Measurements from ENCODE around the gene GHRH.

Gene GHRH

GRCh38 chr20:37223053-37223452 lies 38.6 kb downstream of the GHRH start:
- Histone ChIP-seq H3K4me3 (ENCODE audit: low read depth in 1 of 2, low read length in 2 of 2) (no peak overlapping the region), H4K20me1 (ENCODE audit: insufficient read depth, low read length) (peaks cover 13% of the 10 kb centered on the region; the same call in 1 of the 2 replicates), H3K27ac (ENCODE audit: low read length) (no peak overlapping the region), H3K9me3 (ENCODE audit: insufficient read depth, low read length, severe bottlenecking) (no peaks in the 10 kb centered on the region), H3K9ac (ENCODE audit: low read depth, low read length) (no peak overlapping the region), H3K4me1 (ENCODE audit: insufficient read depth, low read length) (no peaks in the 10 kb centered on the region), H3K4me2 (ENCODE audit: insufficient read depth, low read length) (no peak overlapping the region), H3K27me3 (ENCODE audit: insufficient read depth, low read length, poor library complexity) (no peaks in the 10 kb centered on the region), H2AFZ (ENCODE audit: low read depth, low read length) (no peak overlapping the region), H3K79me2 (ENCODE audit: insufficient read depth, low read length) (peaks cover 7% of the 10 kb centered on the region), H3K36me3 (ENCODE audit: insufficient read depth, low read length) (peaks cover 93% of the 10 kb centered on the region)
- ATAC-seq (ENCODE audit: insufficient read depth, low read depth) (no peak), DNase-seq (no peak)
- TF ChIP-seq CTCF (IDR thresholded peaks at IDR 0.05; ENCODE audit: borderline replicate concordance, extremely low read depth, low read length, poor library complexity, severe bottlenecking) = no peak
- TF ChIP-seq EZH2 (IDR thresholded peaks at IDR 0.05; ENCODE audit: borderline replicate concordance, low read depth, low read length, severe bottlenecking) = no peak

GRCh38 chr20:37222086-37222485 lies 39.5 kb downstream of the GHRH start:
- ATAC-seq (ENCODE audit: insufficient read depth, low read depth) (no peak), DNase-seq (no peak)
- H3K4me2 ChIP-seq (ENCODE audit: insufficient read depth, low read length) = no peak overlapping the region
- no peak overlapping the region for H3K27ac ChIP-seq (ENCODE audit: low read length)
- TF ChIP-seq EZH2 (IDR thresholded peaks at IDR 0.05; ENCODE audit: borderline replicate concordance, low read depth, low read length, severe bottlenecking) (no peak), CTCF (IDR thresholded peaks at IDR 0.05; ENCODE audit: borderline replicate concordance, extremely low read depth, low read length, poor library complexity, severe bottlenecking) (no peak)
- H3K79me2 ChIP-seq (ENCODE audit: insufficient read depth, low read length) = peaks cover 7% of the 10 kb centered on the region
- H3K9me3 ChIP-seq (ENCODE audit: insufficient read depth, low read length, severe bottlenecking) = no peaks in the 10 kb centered on the region
- H4K20me1 ChIP-seq (ENCODE audit: insufficient read depth, low read length) = peaks cover 13% of the 10 kb centered on the region; the same call in 1 of the 2 replicates
- H3K27me3 ChIP-seq (ENCODE audit: insufficient read depth, low read length, poor library complexity) = no peaks in the 10 kb centered on the region
- no peak overlapping the region for H3K9ac ChIP-seq (ENCODE audit: low read depth, low read length)
- H3K36me3 ChIP-seq (ENCODE audit: insufficient read depth, low read length) = peaks cover 90% of the 10 kb centered on the region
- H3K4me3 ChIP-seq (ENCODE audit: low read depth in 1 of 2, low read length in 2 of 2) = no peak overlapping the region
- no peaks in the 10 kb centered on the region for H3K4me1 ChIP-seq (ENCODE audit: insufficient read depth, low read length)
- no peak overlapping the region for H2AFZ ChIP-seq (ENCODE audit: low read depth, low read length)

- Histone ChIP-seq H4K20me1 (ENCODE audit: insufficient read depth, low read length) (peaks cover 13% of the 10 kb centered on the region; the same call in 1 of the 2 replicates), H3K9ac (ENCODE audit: low read depth, low read length) (no peak overlapping the region), H3K4me2 (ENCODE audit: insufficient read depth, low read length) (no peak overlapping the region), H3K27me3 (ENCODE audit: insufficient read depth, low read length, poor library complexity) (no peaks in the 10 kb centered on the region), H3K36me3 (ENCODE audit: insufficient read depth, low read length) (peaks cover 87% of the 10 kb centered on the region), H3K4me1 (ENCODE audit: insufficient read depth, low read length) (no peaks in the 10 kb centered on the region), H3K27ac (ENCODE audit: low read length) (no peak overlapping the region), H3K79me2 (ENCODE audit: insufficient read depth, low read length) (peaks cover 7% of the 10 kb centered on the region), H3K9me3 (ENCODE audit: insufficient read depth, low read length, severe bottlenecking) (no peaks in the 10 kb centered on the region), H3K4me3 (ENCODE audit: low read depth in 1 of 2, low read length in 2 of 2) (no peak overlapping the region), H2AFZ (ENCODE audit: low read depth, low read length) (no peak overlapping the region)
- no peak for TF ChIP-seq CTCF (IDR thresholded peaks at IDR 0.05; ENCODE audit: borderline replicate concordance, extremely low read depth, low read length, poor library complexity, severe bottlenecking)
- TF ChIP-seq EZH2 (IDR thresholded peaks at IDR 0.05; ENCODE audit: borderline replicate concordance, low read depth, low read length, severe bottlenecking) = no peak
- ATAC-seq (ENCODE audit: insufficient read depth, low read depth) = no peak
- DNase-seq = no peak
Observed at GRCh38 chr20:37220731-37221130, 40.9 kb downstream of the GHRH start.

Measured in DND-41 (cell line).